GM12878 (cell line): ENCODE data around the gene MRAS. TPM values are rescaled to one million over a fixed set of nuclear protein-coding genes. Genes with fewer than 3 reads are reported as not detected.

Experiments
- ATAC-seq: fragments of 200-7000 bp; cut with Tn5 transposase; 3 replicates; pipeline ENCODE4 v1.9.1; 2020; ENCODE audit warnings: mild to moderate bottlenecking, moderate library complexity
- BruUV-seq: library from RNA; stranded (reverse); fragments of 400-500 nt; replicated peaks from 2 replicates; lab custom pipeline; 2021; lab: Mats Ljungman, UMichigan
- CTCF ChIA-PET: fragments of 300-600 bp; sonication (Branson Sonifier 250); formaldehyde crosslinking; extraction: SDS; loops from one replicate; lab custom pipeline; 2021; ENCODE audit warnings: inconsistent platforms; lab: Yijun Ruan, JAX
- POLR2A ChIA-PET: fragments of 350-600 bp; formaldehyde crosslinking; extraction: SDS; loops from one replicate; lab custom pipeline; 2021; ENCODE audit warnings: inconsistent platforms; lab: Charles Lee
- RAD21 ChIA-PET: fragments of 300-600 bp; sonication (Branson Sonifier 250); formaldehyde crosslinking; loops from one replicate; lab custom pipeline; 2023; ENCODE audit warnings: antibody characterized with exemption; ENCODE audit not compliant: unreplicated experiment; lab: Charles Lee
- SMC1A ChIA-PET: fragments of 300-600 bp; sonication (Branson Sonifier 250); formaldehyde crosslinking; loops from one replicate; lab custom pipeline; 2023; ENCODE audit not compliant: unreplicated experiment, uncharacterized antibody; lab: Charles Lee
- DNase-seq: peaks from one replicate; pipeline ENCODE4 v3.0.0-alpha.2; 2011; ENCODE audit warnings: low read depth, low spot score
- FAIRE-seq: peaks from 3 replicates; lab custom pipeline; 2011; peaks lifted over from hg19 to GRCh38; lab: Jason Lieb, UNC
- H2AFZ ChIP-seq: 2 replicates; pipeline ENCODE4 v1.6.0; 2011; ENCODE audit warnings: low read depth, low read length, control low read depth; ENCODE audit not compliant: control insufficient read depth
- H3K27ac ChIP-seq: 2 replicates; pipeline ENCODE4 v1.5.1; 2011; ENCODE audit warnings: control low read depth; ENCODE audit not compliant: control insufficient read depth, insufficient read depth
- H3K27me3 ChIP-seq, 2 experiments: replicated peaks in 1 of 2; 2 replicates each; pipeline versions ENCODE4 v1.6.0 to v1.6.1; 2011; ENCODE audit warnings: low read length in 1 of 2; ENCODE audit not compliant: control insufficient read depth in 2 of 2, insufficient read depth in 2 of 2
- H3K36me3 ChIP-seq, 2 experiments: 2 replicates each; pipeline ENCODE4 v1.5.1; 2011; ENCODE audit warnings: low read length in 1 of 2; ENCODE audit not compliant: control insufficient read depth in 2 of 2, insufficient read depth in 2 of 2
- H3K4me1 ChIP-seq: 2 replicates; pipeline ENCODE4 v1.6.1; 2011; ENCODE audit warnings: mild to moderate bottlenecking, low read length, moderate library complexity, mixed read lengths; ENCODE audit not compliant: control insufficient read depth, insufficient read depth
- H3K4me2 ChIP-seq: 2 replicates; pipeline ENCODE4 v1.6.0; 2011; ENCODE audit warnings: control low read depth; ENCODE audit not compliant: control insufficient read depth, insufficient read depth
- H3K4me3 ChIP-seq: fragments of 200-600 bp; sonication (generic); 2 replicates; pipeline ENCODE4 v1.5.1; 2016
- H3K79me2 ChIP-seq: 2 replicates; pipeline ENCODE4 v1.6.0; 2011; ENCODE audit warnings: low read length; ENCODE audit not compliant: control insufficient read depth, insufficient read depth
- H3K9ac ChIP-seq: 2 replicates; pipeline ENCODE4 v1.8.0; 2011; ENCODE audit warnings: low read length, control low read depth, mixed read lengths; ENCODE audit not compliant: control insufficient read depth, insufficient read depth
- H3K9me3 ChIP-seq: replicated peaks from 3 replicates; pipeline ENCODE4 v1.5.1; 2011; ENCODE audit warnings: mild to moderate bottlenecking, low read length; ENCODE audit not compliant: control insufficient read depth, insufficient read depth
- H4K20me1 ChIP-seq: 2 replicates; pipeline ENCODE4 v1.6.0; 2011; ENCODE audit not compliant: control insufficient read depth, insufficient read depth
- ATF2 ChIP-seq: IDR thresholded peaks from 2 replicates; pipeline ENCODE4 v1.6.1; 2012; ENCODE audit warnings: low read length, inconsistent platforms
- ATF3 ChIP-seq: IDR thresholded peaks from 2 replicates; pipeline ENCODE4 v1.6.1; 2011; ENCODE audit warnings: low read depth, mild to moderate bottlenecking, low read length, moderate library complexity, borderline replicate concordance; ENCODE audit errors: extremely low read depth
- BCLAF1 ChIP-seq: fragments of 450-650 bp; IDR thresholded peaks from 2 replicates; pipeline ENCODE4 v1.6.1; 2017; ENCODE audit warnings: antibody characterized with exemption, mild to moderate bottlenecking, moderate library complexity
- NFYA ChIP-seq: IDR thresholded peaks from 2 replicates; pipeline ENCODE4 v1.6.1; 2011; ENCODE audit warnings: low read depth, mild to moderate bottlenecking, low read length, improper control_type of control experiment, borderline replicate concordance
- NRF1 ChIP-seq: conservative IDR thresholded peaks from 2 replicates; pipeline ENCODE4 v1.6.1; 2011; ENCODE audit warnings: mild to moderate bottlenecking, low read depth, low read length, improper control_type of control experiment
- PRDM15 ChIP-seq: fragments of 450-650 bp; formaldehyde crosslinking; IDR thresholded peaks from 2 replicates; pipeline ENCODE4 v1.4.0; 2020; ENCODE audit warnings: mild to moderate bottlenecking, moderate library complexity
- SIX5 ChIP-seq: IDR thresholded peaks from 2 replicates; pipeline ENCODE4 v1.6.1; 2011; ENCODE audit warnings: mild to moderate bottlenecking, low read depth, low read length, moderate library complexity; ENCODE audit not compliant: severe bottlenecking
- SUZ12 ChIP-seq: fragments of 200-600 bp; sonication (generic); IDR thresholded peaks from one replicate; pipeline ENCODE4 v1.6.1; 2018; ENCODE audit warnings: antibody characterized with exemption, mild to moderate bottlenecking; ENCODE audit not compliant: unreplicated experiment
- WRNIP1 ChIP-seq: IDR thresholded peaks from 2 replicates; pipeline ENCODE4 v1.6.1; 2011; ENCODE audit warnings: low read depth, low read length, improper control_type of control experiment, borderline replicate concordance
- ZZZ3 ChIP-seq: IDR thresholded peaks from 2 replicates; pipeline ENCODE4 v1.6.1; 2011; ENCODE audit warnings: low read depth; ENCODE audit not compliant: control insufficient read depth, insufficient read length
- WGBS: methylation state at CpG from one replicate; pipeline ENCODE4 v1.1.6; 2016; ENCODE audit warnings: low lambda C conversion rate; ENCODE audit not compliant: insufficient replicate concordance, insufficient coverage; ENCODE audit errors: missing lambda C conversion rate; 5-methylcytosine and 5-hydroxymethylcytosine counted together
- in situ Hi-C: fragments of 300-500 bp; cut with MboI; formaldehyde crosslinking; loops from 9 replicates; pipeline ENCODE4 v1.14.3; 2018; ENCODE audit warnings: mixed read lengths
- intact Hi-C: fragments of 100-400 bp; cut with micrococcal nuclease; formaldehyde crosslinking; loops from one replicate; pipeline ENCODE4 v1.14.2; 2022; ENCODE audit not compliant: unreplicated experiment
- polyA plus RNA-seq, 11 experiments: library from polyadenylated mRNA; depleted of rRNA in 4 of 11; unstranded in 6 of 11; stranded (reverse) in 5 of 11; fragments of >200 nt; fragmentation: Nextera tagmentation in 4 of 11; fragmentation: Illumina TruSeq in 1 of 11; extraction: Ambion mirVana in 4 of 11; extraction: Trizol in 1 of 11; gene quantifications; 1 replicate in 1 of 11; 2 replicates in 10 of 11; pipeline versions ENCODE4 v1.2.1 to v1.2.3, GENCODE V29; 2011 to 2016; ENCODE audit warnings: inconsistent platforms in 2 of 11, missing spikeins in 2 of 11, low read depth in 1 of 11
- total RNA-seq, 4 experiments: library from RNA; depleted of rRNA in 3 of 4; stranded (reverse); fragments of >200 nt in 3 of 4; fragmentation: Illumina TruSeq in 1 of 4; extraction: Trizol in 1 of 4; gene quantifications; 2 replicates each; pipeline versions ENCODE4 v1.2.1 to v1.2.3, GENCODE V29; 2013 to 2021
- TF ChIP-seq, protein P1 (sequence below): IDR thresholded peaks from 2 replicates; pipeline ENCODE4 v1.6.1; 2012; ENCODE audit warnings: low read depth, low read length, improper control_type of control experiment
- TF ChIP-seq, protein P2 (sequence below): fragments of 450-650 bp; conservative IDR thresholded peaks from 2 replicates; pipeline ENCODE4 v1.6.1; 2017; ENCODE audit warnings: mild to moderate bottlenecking, moderate library complexity

The MRAS gene
- total and polyA plus RNA-seq, 10 of the 15 experiments (the other 5 are each of a cell fraction or from before 2014, with no cell fraction given): 0.01 to 0.44 (median 0.17) TPM; not detected in 6

- Histone ChIP-seq H3K4me3 (no peak overlapping the region), H3K4me1 (no peaks in the 10 kb centered on the region), H3K79me2 (no peaks in the 10 kb centered on the region), H3K9ac (no peak overlapping the region), H3K36me3 (no peaks in the 10 kb centered on the region), H3K4me2 (no peak overlapping the region), H4K20me1 (no peaks in the 10 kb centered on the region), H3K9me3 (no peaks in the 10 kb centered on the region), H3K27me3 (peaks cover 0 to 9% of the 10 kb centered on the region in 2 experiments; a peak in 3 of 4 replicates), H3K27ac (no peak overlapping the region), H2AFZ (no peak overlapping the region)
- FAIRE-seq: no peak
- intact Hi-C loops (no loop called here), in situ Hi-C loops (no loop called here)
- ChIA-PET CTCF (no interaction called here), POLR2A (no interaction called here), SMC1A (no interaction called here), RAD21 (no interaction called here)
- DNase-seq: no peak
- no TSS peak for BruUV-seq
- ATAC-seq: no peak
- 0% methylated on average over 2 of the region's 2 CpGs for WGBS
- TF ChIP-seq ATF2: no peak
- TF ChIP-seq SIX5: no peak
- TF ChIP-seq, protein P1, sequence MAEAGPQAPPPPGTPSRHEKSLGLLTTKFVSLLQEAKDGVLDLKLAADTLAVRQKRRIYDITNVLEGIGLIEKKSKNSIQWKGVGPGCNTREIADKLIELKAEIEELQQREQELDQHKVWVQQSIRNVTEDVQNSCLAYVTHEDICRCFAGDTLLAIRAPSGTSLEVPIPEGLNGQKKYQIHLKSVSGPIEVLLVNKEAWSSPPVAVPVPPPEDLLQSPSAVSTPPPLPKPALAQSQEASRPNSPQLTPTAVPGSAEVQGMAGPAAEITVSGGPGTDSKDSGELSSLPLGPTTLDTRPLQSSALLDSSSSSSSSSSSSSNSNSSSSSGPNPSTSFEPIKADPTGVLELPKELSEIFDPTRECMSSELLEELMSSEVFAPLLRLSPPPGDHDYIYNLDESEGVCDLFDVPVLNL: no peak
- TF ChIP-seq WRNIP1: no peak
- no peak for TF ChIP-seq SUZ12
- TF ChIP-seq, protein P2, sequence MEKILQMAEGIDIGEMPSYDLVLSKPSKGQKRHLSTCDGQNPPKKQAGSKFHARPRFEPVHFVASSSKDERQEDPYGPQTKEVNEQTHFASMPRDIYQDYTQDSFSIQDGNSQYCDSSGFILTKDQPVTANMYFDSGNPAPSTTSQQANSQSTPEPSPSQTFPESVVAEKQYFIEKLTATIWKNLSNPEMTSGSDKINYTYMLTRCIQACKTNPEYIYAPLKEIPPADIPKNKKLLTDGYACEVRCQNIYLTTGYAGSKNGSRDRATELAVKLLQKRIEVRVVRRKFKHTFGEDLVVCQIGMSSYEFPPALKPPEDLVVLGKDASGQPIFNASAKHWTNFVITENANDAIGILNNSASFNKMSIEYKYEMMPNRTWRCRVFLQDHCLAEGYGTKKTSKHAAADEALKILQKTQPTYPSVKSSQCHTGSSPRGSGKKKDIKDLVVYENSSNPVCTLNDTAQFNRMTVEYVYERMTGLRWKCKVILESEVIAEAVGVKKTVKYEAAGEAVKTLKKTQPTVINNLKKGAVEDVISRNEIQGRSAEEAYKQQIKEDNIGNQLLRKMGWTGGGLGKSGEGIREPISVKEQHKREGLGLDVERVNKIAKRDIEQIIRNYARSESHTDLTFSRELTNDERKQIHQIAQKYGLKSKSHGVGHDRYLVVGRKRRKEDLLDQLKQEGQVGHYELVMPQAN: no peak
- no peak for TF ChIP-seq PRDM15
- no peak for TF ChIP-seq NFYA
- no peak for TF ChIP-seq ATF3
- no peak for TF ChIP-seq NRF1
- TF ChIP-seq ZZZ3: no peak
- no peak for TF ChIP-seq BCLAF1
These were observed 93.4 kb downstream of the MRAS start for GRCh38 chr3:138441742-138442141.
